ENCODE data around the gene ZHX3.

ZHX3 gene, protein sequence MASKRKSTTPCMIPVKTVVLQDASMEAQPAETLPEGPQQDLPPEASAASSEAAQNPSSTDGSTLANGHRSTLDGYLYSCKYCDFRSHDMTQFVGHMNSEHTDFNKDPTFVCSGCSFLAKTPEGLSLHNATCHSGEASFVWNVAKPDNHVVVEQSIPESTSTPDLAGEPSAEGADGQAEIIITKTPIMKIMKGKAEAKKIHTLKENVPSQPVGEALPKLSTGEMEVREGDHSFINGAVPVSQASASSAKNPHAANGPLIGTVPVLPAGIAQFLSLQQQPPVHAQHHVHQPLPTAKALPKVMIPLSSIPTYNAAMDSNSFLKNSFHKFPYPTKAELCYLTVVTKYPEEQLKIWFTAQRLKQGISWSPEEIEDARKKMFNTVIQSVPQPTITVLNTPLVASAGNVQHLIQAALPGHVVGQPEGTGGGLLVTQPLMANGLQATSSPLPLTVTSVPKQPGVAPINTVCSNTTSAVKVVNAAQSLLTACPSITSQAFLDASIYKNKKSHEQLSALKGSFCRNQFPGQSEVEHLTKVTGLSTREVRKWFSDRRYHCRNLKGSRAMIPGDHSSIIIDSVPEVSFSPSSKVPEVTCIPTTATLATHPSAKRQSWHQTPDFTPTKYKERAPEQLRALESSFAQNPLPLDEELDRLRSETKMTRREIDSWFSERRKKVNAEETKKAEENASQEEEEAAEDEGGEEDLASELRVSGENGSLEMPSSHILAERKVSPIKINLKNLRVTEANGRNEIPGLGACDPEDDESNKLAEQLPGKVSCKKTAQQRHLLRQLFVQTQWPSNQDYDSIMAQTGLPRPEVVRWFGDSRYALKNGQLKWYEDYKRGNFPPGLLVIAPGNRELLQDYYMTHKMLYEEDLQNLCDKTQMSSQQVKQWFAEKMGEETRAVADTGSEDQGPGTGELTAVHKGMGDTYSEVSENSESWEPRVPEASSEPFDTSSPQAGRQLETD

DNA sequence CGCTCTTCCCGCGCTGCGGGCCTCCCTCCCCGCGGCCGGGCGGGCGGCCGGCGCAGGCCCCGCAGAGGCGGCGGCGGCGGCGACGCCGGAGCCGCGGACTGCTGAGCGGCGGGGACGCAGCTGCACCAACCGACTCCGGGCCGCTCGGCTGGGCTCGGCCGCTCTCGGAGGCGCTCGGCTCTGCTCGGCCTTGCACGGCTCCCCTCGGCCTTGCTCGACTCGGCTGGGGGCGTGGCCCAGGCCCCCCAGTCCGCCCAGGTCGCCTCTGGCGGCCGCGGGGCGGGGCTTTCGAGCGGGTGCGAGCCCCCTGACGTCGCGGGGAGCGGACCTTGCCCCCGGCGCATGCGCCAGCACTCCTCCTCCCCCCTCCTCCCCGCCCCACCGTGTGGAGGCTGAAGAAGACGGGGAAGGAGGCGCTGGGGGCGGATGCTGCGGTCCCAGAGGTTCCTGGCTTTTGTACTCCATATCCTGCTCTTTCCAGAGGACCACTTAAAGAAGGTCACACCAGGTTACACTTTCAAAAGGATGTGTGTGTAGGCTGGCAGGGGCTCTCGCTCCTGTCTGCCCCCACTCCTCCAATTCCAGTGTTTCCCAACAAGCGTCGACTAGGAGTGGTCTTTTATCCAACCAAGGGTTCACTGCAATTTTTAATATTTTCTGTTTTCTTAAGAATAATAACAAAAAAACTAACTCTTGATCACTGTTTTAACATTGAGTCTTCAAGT, at the start of gene ZHX3:
TSS of gene ZHX3 (minus strand) at position 186 of the 725 bp plus-strand sequence. CDS start 112,815 bp downstream, outside the sequence.
- DNase-seq (ENCODE audit: low read depth), result peak; percentile 88

DNA sequence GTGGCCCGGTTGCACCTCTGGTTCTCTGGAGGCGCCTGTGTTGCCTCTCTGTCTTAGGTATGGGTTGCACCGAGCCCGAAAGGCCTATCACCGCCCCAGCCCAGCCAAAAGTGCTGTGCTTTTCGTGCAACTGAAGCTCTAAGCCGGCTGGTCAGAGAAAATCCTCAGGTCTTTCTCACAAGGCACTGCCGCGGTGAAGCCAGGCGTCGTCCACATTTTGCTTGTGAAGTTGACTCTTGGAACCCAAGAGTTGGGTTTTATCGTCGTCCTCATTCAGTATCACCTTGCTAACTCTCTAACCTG, 49.8 kb upstream of the ZHX3 start:
- no peak for DNase-seq (ENCODE audit: low read depth)

DNA sequence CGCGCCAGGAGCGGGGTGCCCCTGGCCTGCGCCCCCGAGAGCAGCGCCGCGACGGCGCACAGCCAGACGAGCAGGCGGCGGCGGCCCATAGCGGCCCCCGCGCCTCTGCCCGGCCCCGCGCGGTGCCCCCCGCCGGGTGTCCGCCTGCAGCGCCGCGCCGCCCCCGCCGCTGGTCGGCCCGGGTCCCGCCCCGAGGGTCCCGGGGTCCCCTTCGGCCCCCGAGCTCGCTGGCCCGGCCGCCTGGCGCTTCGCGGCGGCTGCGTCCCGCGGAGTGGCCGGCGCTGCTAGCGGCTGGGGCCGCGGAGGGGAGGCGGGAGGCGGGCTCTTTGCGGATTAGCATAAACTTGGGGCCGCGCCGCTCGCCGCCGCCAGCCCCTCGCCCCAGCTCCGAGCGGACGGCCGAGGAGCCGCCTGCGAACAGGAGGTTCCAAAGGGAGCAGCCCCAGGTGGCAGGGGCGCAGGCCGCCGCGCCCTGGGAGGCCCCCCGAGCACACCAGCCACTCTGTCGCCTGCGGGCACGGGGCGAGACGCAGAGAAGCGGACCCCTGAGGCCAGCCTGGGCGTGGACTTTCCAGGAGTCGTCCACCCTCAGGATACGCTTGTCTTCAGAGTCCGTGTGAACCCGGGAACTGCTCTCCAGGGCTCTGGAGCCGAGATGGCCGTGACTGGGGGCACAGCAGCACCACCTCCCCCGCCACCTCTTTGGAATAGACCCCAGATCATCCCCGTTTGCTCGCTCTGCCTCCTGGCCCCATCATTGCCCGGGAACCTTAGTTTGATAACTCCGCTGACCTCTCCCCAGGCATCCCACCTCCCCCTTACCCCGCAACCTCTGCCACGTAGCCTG, 49.2 kb upstream of the ZHX3 start, which contains the start of gene EMILIN3:
TSS of gene EMILIN3 (minus strand) at position 273 of the 847 bp plus-strand sequence. CDS start at position 89, 184 bp downstream.
- no peak for DNase-seq (ENCODE audit: low read depth)

DNA sequence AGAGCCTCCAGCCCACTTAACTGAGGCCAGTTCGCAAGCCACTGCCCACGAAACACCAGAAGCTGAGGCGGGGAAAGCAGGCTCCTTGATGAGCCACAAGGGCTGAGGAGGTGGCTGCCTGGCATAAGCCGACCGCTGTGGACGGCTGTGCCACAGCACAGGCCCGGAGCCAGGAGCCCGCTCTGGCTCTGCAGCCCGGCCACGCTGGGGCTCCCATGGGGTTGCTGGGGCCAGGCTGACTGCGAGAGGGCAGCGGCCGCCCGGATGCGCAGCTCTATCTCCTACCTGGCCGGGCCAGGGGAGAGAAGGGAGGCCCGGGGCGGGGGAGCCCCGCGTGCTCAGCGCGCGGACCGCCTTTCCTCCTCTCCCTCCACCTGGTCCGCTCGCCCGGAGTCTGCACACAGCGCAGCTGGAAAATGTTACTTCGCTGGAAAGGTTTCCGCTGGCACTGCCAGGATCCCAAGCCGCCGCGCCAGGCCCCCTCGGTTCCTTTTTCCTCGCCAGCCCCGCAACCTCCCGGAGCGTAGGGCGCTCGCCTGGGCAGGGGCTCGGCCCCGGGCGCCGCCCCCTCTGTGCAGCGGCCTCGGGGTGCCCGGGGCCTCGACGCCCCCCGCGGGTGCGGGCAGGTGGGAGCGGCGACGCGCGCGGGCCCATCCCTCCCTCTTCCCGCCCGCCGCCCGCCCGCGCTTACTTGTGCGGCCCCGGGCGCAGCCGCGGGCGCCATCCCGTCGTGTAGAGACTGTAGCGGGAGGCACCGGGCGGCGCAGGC, 48.4 kb upstream of the ZHX3 start:
- DNase-seq (ENCODE audit: low read depth), result no peak

DNA sequence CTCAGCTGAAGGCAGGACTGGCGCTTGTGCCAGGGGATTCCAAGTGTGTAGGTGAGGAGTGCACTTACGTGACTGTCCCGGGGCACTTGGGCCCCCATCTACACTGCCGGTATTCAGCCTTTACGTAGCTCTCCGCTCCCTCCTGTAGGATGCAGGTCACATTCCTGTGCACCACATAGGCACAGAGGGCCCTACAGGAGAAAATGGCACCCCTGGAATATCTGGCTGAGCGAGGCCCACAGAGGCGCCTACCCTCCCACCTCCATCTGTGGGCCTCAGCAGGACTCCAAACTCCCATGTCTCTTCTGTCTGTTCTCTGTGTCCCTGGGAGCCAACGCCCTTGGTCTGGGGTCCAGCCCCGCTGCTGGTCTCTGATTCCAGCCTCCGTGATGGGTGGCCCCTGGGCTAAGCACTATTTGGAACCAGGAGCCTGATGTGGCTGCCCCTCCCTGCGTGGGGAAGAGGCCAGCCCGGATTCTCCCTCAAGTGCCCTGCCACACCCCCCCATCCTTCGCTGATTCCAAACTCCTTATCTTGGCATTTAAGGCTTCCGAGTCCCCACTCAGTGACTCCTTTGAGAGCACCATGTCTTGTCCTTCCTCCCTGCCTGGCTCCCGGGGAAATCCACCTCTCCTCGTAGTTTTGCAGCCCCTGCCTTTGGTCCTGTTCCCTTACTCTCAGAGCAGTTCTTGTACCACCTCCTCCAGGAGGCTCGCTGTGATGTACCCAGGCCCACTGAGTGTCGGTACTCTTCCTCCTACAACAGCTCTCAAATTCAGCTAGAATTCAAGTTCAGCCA, 47.6 kb upstream of the ZHX3 start:
- no peak for DNase-seq (ENCODE audit: low read depth)

DNA sequence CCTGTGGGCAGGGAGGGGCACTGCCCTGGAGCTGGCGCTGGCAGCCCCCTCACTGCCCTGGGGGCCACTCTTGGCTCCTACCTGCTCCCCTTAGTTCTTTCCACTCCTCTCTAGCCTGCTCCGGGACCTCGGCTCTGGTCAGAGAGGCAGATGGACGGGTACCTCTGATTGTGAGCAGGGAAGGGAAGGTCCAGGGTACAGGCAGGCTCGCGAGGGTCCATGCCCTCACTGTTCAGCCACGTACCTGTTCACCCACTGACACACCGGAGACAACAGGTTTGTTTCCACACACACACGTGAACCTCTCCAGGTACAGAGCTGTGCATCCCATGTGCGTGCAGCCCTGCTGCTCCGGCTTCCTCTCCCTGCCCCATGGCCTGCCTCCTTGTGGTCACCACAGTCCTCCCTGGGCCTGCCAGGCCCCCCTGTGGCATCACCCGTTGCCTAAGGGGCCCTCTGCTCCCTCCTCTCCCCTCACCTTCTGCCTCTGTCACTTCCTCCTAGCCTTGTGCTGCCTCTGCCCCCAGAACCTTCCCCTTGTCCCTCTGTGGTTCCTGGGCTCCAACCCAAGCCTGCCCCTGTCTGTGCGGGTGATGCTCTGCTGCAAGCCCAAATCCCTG, 46.8 kb upstream of the ZHX3 start:
- DNase-seq (ENCODE audit: low read depth), result no peak

DNA sequence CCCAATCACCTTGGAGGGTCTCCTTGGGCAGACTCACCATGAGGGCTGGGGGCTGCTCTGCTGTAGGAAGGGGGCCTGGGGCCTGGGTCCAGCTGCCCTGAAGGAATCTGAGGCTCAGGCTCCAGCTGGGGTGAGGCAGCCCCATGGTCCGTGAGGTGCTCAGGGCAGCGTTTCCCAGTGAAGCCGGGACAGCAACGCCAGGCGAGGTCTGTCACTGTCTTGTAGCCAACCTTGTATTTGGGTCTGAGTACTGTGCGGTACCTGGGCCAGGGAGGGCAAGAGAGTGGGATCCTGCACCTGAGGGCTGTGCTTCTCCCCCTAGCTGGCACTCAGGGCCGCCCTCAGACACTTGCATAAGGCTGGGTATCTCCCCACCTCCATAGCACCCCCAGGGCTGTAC, 46.1 kb upstream of the ZHX3 start:
- no peak for DNase-seq (ENCODE audit: low read depth)

DNA sequence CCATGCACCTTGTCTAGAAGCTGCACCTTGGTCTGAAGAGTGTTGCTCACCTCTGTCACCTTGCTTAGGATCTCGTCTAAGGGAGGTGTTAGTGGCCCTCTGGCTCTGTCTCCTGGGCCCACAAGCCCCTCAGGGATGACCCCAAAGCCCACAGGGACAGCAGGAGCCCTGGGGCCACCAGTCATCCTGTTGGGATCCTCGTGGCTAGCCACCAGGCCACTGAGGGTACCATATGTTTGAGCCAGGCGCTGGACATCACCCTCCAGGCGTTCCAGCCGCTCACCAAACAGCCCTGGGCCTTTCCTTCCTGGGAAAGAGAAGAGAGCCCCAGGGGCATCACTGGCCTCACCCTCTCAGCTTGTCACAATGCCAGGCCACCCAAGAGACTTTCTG, 45.2 kb upstream of the ZHX3 start:
- no peak for DNase-seq (ENCODE audit: low read depth)

DNA sequence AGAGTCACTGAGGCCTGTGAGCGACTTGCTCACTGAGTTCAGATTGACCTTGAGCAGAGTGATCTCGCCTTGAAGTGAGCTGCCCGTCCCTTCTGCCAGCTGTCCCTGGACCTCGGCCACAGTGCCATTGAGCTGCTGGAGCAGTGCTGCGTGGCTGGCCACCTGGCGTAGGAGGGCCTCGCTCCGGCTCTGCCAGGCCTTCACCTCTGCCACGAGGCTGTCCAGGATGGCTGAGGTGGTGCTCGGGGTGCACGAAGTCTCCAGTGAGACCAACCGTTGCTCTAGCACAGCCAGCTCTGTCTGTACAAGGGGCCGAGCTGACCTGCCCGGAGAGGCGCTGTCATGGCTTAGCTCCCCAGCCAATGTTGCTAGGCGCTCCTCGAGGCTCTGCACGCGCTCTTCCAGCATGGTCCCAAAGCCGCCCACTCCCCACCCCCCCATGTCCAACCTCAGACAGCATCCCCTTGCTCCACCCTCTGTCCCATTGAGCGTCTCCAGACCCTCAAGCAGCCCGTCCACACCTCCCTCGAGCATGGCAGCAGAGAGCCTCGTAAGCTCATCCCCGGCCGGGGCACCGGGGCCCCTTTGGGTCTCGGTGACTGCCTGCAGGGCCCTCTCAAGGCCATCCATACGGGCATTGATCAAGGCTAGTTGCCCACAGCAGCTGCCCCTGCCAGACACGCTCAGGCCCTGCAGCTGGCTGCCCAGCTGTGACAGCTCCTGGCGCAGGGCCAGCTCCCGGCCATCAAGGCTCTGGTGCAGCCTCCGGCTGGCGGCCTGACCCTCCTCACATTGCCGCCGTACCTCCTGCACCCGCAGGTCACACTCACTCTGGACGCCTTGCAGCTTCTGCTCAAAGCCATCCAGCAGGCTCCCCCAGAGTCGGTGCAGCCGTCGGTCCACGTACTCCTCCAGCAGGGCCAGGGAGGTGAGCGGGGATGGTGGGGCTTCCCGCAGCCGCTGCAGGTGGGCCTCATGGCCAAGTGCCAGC, 44.5 kb upstream of the ZHX3 start:
- no peak for DNase-seq (ENCODE audit: low read depth)

DNA sequence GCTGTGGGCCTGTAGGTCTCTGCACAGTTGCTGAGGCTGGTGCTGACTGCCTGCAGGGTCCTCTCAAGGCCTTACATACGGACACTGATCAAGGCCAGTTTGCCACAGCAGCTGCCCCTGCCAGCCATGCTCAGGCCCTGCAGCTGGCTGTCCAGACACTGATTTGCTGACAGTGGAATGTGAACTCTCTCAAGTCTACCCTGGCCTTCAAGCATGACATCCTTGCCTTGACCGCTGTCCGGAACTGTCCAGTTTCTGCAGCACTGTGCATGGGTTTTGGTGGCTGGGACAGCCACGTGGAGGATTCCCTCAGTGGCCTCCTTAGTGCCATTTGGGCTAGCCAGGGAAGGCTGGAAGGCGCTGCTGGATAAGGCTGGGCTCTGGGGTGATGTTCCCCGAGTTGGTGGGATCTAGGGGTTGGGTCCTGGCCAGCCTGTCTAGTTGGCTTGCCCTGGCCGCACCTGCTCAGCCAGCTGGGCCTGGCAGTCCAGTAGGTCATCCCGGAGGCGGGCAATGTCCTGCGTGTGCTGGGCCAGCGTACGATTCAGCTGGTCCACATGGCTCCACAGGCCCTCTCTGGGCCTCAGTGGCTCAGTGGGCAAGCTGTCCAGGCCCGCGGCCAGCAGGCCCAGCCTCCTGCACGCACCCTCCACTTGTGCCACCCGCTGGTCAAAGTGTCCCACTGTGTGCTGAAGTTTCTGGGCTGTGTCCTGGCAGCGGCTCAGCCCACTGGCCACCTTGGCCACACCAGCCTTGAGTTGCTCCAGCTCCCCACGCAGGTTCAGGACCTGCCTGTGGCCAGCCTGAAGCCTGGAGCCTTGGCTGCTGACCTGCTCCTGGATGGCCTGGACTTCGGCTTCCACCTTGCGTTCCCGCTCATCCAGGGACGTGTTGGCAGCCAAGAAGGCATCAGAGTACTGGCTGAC, 43.6 kb upstream of the ZHX3 start:
- DNase-seq (ENCODE audit: low read depth), result no peak

DNA sequence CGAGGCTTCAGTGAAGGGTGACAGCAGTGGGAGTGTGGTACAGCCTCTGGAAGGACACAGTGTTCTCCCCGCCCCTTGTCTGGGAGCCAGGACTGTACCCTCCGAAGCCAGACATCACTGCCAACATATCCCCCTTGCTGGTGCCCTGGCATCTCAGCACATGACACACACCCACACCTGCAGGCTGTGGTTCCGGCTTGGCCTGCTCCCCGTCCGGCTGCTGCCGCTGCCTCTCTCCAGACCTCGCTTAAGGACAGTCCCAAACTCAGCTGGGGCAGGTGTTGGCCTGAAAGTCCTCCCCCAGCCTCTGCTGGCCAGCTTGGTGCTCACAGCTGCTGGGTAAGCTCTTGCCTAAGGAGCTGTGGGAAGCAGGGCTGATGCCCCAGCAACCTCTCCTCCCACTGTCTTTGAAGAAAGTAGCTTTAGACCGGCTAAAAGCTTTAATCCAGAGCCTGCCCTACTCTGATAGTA, 42.0 kb upstream of the ZHX3 start:
- DNase-seq (ENCODE audit: low read depth), result no peak

DNA sequence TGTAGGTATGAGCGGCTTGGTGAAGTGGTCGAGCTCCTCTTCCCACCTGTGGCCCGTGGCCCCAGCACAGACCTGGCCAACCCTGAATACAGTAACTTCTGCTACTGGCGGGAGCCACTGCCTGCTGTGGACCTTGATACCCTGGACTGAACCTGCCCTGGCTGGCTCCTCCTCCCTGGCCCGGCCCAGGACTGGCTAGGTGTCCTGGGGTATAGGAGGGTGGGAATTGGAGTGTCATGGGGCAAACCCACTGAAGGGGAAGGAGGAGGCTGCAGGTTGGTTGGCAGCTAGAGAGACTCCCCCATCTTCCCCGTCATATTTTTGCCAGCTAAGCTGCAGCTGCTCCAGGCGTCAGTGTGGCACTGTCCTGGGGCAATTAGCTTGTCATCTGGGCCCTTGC, 41.2 kb upstream of the ZHX3 start:
- DNase-seq (ENCODE audit: low read depth), result no peak

DNA sequence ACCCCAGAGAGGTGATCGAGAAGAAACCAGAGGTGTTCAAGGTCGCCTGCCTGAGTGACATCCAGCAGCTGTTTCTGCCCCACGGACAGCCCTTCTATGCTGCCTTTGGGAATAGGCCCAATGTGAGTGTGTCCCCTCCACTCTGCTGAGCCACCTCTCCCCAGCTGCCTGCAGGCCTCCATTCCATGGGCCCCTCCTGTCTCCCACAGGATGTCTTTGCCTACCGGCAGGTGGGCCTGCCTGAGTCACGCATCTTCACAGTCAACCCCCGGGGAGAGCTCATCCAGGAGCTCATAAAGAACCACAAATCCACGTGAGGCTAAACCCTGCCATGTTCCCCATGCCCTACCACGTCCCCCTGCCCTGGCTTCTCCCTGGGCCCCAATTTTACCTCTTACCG, 40.7 kb upstream of the ZHX3 start:
- DNase-seq (ENCODE audit: low read depth), result no peak

DNA sequence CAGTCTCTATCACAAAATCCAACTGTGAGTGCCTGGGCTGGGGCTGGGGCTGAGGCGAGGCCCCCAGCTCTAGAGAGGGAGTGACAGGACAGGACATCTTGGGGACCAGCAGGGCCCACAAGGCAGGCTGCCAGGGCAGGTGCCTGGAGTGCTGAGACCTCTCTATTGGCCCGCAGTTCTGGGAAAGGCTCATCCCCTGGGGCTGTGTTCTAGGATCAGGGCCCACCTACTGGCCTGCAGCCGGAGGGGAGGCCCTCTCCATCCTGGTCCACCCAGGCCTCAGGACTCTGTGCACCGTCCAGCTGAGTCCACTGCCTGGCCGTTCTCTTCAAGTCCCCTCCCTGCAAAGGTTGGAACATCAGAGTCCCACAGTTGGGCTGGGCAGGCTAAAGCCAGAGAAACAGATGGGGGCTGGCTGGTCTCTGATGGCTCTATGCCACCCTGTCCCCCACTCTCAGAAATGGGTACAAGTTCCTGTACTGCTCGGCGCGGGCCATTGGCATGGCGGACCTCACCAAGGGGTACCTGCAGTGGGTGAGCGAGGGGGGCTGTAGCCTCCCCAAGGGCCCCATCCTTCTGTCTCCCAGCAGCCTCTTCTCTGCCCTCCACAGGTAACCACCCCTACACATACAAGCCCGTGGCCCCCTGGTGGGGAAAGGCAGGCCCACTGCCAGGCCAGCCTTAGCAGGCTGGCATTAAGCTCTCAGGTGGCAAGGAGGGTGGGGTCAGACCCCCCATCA, 40.1 kb upstream of the ZHX3 start:
- DNase-seq (ENCODE audit: low read depth), result no peak

DNA sequence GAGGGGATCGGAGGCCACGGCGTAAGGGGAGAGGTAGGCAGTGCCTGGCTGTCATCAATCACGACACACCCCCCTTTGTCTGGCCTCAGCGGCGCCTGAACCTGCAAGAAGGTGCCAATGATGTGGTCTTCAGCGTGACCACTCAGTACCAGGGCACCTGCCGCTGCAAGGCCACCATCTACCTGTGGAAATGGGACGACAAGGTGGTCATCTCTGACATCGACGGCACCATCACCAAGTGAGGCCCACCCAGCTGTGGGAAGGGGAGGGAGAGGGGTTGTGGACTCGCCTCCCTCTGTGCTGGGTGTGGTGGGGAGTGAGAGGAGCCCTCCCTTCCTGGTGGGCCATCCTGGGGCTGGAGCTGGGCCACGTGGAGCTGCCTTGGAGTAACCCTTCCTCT, 39.4 kb upstream of the ZHX3 start:
- no peak for DNase-seq (ENCODE audit: low read depth)

DNA sequence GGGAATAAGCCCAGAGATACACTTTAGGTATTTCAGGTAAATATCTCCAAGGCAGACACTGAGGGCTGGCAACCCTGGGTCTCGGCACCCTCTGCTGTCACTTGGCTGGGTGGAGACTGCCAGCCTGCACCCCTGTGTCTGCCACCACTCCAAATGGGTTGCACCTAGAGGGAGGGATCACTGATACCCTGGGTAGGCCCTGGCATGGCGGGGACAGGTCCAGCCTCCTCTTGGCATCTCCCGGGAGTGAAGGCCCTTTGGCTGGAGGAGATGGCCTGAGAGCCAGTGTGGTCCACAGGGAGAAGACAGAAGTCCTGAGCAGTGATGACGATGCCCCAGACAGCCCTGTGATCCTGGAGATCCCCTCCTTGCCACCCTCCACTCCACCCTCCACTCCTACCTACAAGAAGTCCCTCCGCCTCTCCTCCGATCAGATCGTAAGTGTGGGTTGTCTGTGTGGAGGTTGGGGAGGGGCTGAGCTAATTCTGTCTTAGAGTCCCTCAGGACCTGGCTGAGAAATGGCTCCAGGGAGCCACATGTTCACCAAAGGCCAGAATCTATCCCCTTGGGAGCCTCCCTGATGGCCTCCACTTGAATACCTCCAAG, 38.2 kb upstream of the ZHX3 start:
- no peak for DNase-seq (ENCODE audit: low read depth)
